Hepatocyte (in vitro differentiated cells): ENCODE measurements around the gene AANAT. TPM values are rescaled to one million over a fixed set of nuclear protein-coding genes. Genes with fewer than 3 reads are reported as not detected.

ENCODE experiments used
- DNase-seq: peaks from one replicate; pipeline ENCODE4 v3.0.0-alpha.2; 2016; ENCODE audit warnings: low spot score
- H2AFZ ChIP-seq: fragments of 200-600 bp; sonication (generic); 2 replicates; pipeline ENCODE4 v1.6.0; 2016; ENCODE audit warnings: antibody characterized with exemption, mild to moderate bottlenecking
- H3K27ac ChIP-seq: fragments of 200-600 bp; sonication (generic); 2 replicates; pipeline ENCODE4 v1.5.1; 2016; ENCODE audit warnings: mild to moderate bottlenecking
- H3K27me3 ChIP-seq: fragments of 200-600 bp; sonication (generic); 2 replicates; pipeline ENCODE4 v1.6.1; 2016
- H3K36me3 ChIP-seq: fragments of 200-600 bp; sonication (generic); replicated peaks from 2 replicates; pipeline ENCODE4 v1.5.1; 2016; ENCODE audit warnings: low read depth; ENCODE audit not compliant: insufficient read depth
- H3K4me1 ChIP-seq: fragments of 200-600 bp; sonication (generic); 2 replicates; pipeline ENCODE4 v1.5.1; 2016; ENCODE audit warnings: mild to moderate bottlenecking, moderate library complexity; ENCODE audit not compliant: insufficient read depth
- H3K4me2 ChIP-seq: fragments of 200-600 bp; sonication (generic); 2 replicates; pipeline ENCODE4 v1.6.0; 2016
- H3K4me3 ChIP-seq: fragments of 200-600 bp; sonication (generic); 2 replicates; pipeline ENCODE4 v1.5.1; 2016; ENCODE audit warnings: mild to moderate bottlenecking
- H3K79me2 ChIP-seq: fragments of 200-600 bp; sonication (generic); 2 replicates; pipeline ENCODE4 v1.6.0; 2017; ENCODE audit warnings: mild to moderate bottlenecking
- H3K9me2 ChIP-seq: fragments of 200-600 bp; sonication (generic); replicated peaks from 2 replicates; pipeline ENCODE4 v1.6.0; 2017; ENCODE audit warnings: mild to moderate bottlenecking; ENCODE audit not compliant: insufficient read depth
- H3K9me3 ChIP-seq: fragments of 200-600 bp; sonication (generic); 2 replicates; pipeline ENCODE4 v1.5.1; 2016; ENCODE audit warnings: low read depth, mild to moderate bottlenecking
- H4K20me1 ChIP-seq: fragments of 200-600 bp; sonication (generic); 2 replicates; pipeline ENCODE4 v1.6.0; 2016; ENCODE audit warnings: mild to moderate bottlenecking; ENCODE audit not compliant: insufficient read depth, poor library complexity, severe bottlenecking
- EZH2 ChIP-seq: fragments of 200-600 bp; sonication (generic); IDR thresholded peaks from 2 replicates; pipeline ENCODE4 v1.6.1; 2016; ENCODE audit warnings: antibody characterized with exemption, mild to moderate bottlenecking, borderline replicate concordance
- EZH2phosphoT487 ChIP-seq: fragments of 200-600 bp; sonication (generic); IDR thresholded peaks from one replicate; pipeline ENCODE4 v1.6.1; 2018; ENCODE audit warnings: antibody characterized with exemption, mild to moderate bottlenecking, low read depth, moderate library complexity; ENCODE audit not compliant: unreplicated experiment, severe bottlenecking
- WGBS: methylation state at CpG from one replicate; pipeline ENCODE4 v1.1.6; 2016; ENCODE audit warnings: low lambda C conversion rate; ENCODE audit errors: missing lambda C conversion rate; 5-methylcytosine and 5-hydroxymethylcytosine counted together
- polyA plus RNA-seq: library from polyadenylated mRNA; unstranded; fragments of >200 nt; fragmentation: Nextera tagmentation; extraction: Ambion mirVana; gene quantifications from 2 replicates; pipeline ENCODE4 v1.2.1, GENCODE V29; 2016
- total RNA-seq: library from RNA; depleted of rRNA; stranded (reverse); fragments of >200 nt; gene quantifications from 2 replicates; pipeline ENCODE4 v1.2.3, GENCODE V29; 2014
- TF ChIP-seq, protein P1 (sequence below): fragments of 200-600 bp; sonication (generic); IDR thresholded peaks from 2 replicates; pipeline ENCODE4 v1.5.1; 2016; ENCODE audit warnings: antibody characterized with exemption, mild to moderate bottlenecking; ENCODE audit not compliant: poor library complexity

AANAT gene
- total and polyA plus RNA-seq, 2 experiments from 2014 or later = not detected

DNA sequence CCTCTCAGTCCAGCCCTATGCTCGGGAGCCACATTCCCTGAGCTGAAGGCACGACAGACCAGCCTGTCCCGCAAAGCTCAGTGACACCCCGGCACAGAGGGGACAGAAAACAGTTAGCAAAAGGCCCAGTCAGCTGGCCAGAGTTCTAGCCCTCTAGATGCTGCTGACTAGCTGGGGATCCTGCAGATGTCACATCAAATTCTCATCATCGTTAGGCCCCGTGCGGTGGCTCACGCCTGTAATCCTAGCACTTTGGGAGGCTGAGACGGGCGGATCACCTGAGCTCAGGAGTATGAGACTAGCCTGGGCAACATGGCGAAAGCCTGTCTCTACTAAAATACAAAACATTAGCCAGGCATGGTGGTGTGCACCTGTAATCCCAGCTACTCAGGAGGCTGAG, 31.7 kb upstream of the AANAT start:
- WGBS = 94% methylated on average over 11 of the region's 11 CpGs
- peaks cover 59% of the 10 kb centered on the region for H4K20me1 ChIP-seq

DNA sequence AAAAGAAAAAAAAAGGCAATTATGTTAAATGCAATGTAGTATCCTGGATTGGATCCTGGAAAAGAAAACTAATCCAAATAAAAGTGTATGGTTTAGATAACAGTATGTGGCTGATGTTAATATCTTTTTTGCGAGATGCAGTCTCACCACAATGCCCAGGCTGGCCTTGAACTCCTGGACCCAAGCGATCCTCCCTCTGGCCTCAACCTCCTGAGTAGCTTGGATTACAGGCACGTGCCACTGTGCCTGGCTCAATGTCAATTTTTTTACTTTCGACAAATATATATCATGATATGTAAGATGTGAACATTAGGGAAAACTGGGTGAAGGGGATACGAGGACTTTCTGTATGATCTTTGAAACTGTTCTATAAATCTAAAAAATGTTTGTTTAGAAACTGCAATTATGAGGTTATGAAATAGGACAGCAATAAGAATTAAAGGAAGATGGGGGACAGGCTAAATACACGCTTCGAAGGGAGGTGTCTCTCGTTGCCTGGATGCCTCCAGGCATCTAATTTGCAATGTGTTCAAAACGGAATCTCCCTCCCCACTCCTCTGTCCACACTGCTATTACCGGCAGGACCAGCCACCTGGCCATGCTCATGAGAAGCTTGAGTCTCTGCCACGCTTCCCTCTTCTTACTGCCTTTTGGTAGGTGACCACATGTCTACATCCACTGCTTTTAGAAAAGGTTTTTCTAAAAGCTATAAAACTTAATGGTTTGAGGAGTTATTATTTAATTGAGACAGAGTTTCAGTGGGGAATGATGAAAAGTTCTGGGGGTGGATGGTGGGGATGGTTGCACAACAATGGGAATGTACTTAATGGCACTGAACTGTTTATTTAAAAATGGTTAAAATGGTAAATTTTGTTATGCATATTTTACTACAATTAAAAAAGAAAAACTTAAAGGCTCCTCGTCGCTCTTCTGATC, 29.7 kb upstream of the AANAT start:
- Histone ChIP-seq H3K4me1 (peaks cover 3% of the 10 kb centered on the region), H3K79me2 (peaks cover 94% of the 10 kb centered on the region), H3K27ac (no peak overlapping the region), H3K4me3 (no peak overlapping the region), H3K27me3 (no peaks in the 10 kb centered on the region), H2AFZ (no peak overlapping the region), H4K20me1 (peaks cover 53% of the 10 kb centered on the region), H3K4me2 (no peak overlapping the region), H3K9me2 (no peaks in the 10 kb centered on the region), H3K36me3 (no peaks in the 10 kb centered on the region), H3K9me3 (no peaks in the 10 kb centered on the region)
- WGBS = 69% methylated on average over 13 of the region's 13 CpGs
- TF ChIP-seq EZH2 = no peak
- no peak for TF ChIP-seq EZH2phosphoT487
- TF ChIP-seq, protein P1, sequence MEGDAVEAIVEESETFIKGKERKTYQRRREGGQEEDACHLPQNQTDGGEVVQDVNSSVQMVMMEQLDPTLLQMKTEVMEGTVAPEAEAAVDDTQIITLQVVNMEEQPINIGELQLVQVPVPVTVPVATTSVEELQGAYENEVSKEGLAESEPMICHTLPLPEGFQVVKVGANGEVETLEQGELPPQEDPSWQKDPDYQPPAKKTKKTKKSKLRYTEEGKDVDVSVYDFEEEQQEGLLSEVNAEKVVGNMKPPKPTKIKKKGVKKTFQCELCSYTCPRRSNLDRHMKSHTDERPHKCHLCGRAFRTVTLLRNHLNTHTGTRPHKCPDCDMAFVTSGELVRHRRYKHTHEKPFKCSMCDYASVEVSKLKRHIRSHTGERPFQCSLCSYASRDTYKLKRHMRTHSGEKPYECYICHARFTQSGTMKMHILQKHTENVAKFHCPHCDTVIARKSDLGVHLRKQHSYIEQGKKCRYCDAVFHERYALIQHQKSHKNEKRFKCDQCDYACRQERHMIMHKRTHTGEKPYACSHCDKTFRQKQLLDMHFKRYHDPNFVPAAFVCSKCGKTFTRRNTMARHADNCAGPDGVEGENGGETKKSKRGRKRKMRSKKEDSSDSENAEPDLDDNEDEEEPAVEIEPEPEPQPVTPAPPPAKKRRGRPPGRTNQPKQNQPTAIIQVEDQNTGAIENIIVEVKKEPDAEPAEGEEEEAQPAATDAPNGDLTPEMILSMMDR = no peak
- no peak for DNase-seq

More for the DNA sequence above, 31.7 kb upstream of the AANAT start:
- Histone ChIP-seq H3K27me3 (no peaks in the 10 kb centered on the region), H3K9me3 (no peaks in the 10 kb centered on the region), H3K4me3 (no peak overlapping the region), H3K4me2 (no peak overlapping the region), H3K79me2 (peaks cover 91% of the 10 kb centered on the region), H3K36me3 (no peaks in the 10 kb centered on the region), H2AFZ (no peak overlapping the region), H3K9me2 (no peaks in the 10 kb centered on the region), H3K4me1 (peaks cover 3% of the 10 kb centered on the region), H3K27ac (no peak overlapping the region)
- TF ChIP-seq EZH2phosphoT487 (no peak), EZH2 (no peak)
- TF ChIP-seq, protein P1 = no peak
- no peak for DNase-seq

DNA sequence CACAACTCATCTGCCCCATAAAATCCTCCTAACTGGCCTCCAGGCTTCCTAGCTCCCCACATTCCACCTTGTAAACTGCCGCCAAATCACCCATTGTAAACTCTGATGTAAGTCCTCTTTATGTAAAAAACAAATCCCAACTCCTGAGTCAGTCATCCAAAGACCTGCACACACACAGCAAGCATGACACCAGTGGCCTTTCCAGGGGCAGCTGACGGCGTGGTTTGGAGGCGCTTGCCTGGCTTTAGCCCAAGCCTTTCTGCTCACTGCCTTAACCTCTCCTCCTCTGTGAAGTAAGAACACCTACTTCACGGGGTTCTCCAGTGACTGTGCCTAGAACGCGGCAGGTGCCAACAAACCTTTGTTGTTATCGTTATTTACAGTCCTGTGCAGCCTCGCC, 28.5 kb upstream of the AANAT start:
- Histone ChIP-seq H3K9me2 (no peaks in the 10 kb centered on the region), H3K27me3 (no peaks in the 10 kb centered on the region), H3K79me2 (peaks cover 94% of the 10 kb centered on the region), H4K20me1 (peaks cover 43% of the 10 kb centered on the region), H3K27ac (no peak overlapping the region), H3K4me3 (no peak overlapping the region), H3K4me1 (peaks cover 3% of the 10 kb centered on the region), H3K36me3 (no peaks in the 10 kb centered on the region), H2AFZ (no peak overlapping the region), H3K4me2 (no peak overlapping the region), H3K9me3 (no peaks in the 10 kb centered on the region)
- WGBS = 82% methylated on average over 9 of the region's 9 CpGs
- no peak for DNase-seq
- TF ChIP-seq EZH2phosphoT487 = no peak
- TF ChIP-seq EZH2 = no peak
- TF ChIP-seq, protein P1 = no peak
